Measurements from ENCODE around the gene SRPK2. TPM values are rescaled to one million over a fixed set of nuclear protein-coding genes. Genes with fewer than 3 reads are reported as not detected.

The SRPK2 gene
- total RNA-seq, 4 donors from 2014 or later, result 33.0 to 47.4 (median 42.8) TPM

- Histone ChIP-seq H3K4me1 (peaks cover 0 to 34% (median 17%) of the 10 kb centered on the region in 4 donors), H3K4me3 (no peak overlapping the region), H3K9me3 (no peaks in the 10 kb centered on the region), H3K27me3 (no peaks in the 10 kb centered on the region), H3K27ac (replicated peaks in 1 of 4) (no peak overlapping the region), H3K36me3 (no peaks in the 10 kb centered on the region)
- 100% methylated on average over 1 of the region's 2 CpGs for WGBS
- intact Hi-C loops (cut with DNase I), result no loop called here
- TF ChIP-seq CTCF (IDR thresholded peaks at IDR 0.05) (no peak), EP300 (IDR thresholded peaks at IDR 0.05) (no peak)
- DNase-seq (ENCODE audit: extremely low spot score), result no peak
These were observed 67.8 kb downstream of the SRPK2 start for GRCh38 chr7:105320896-105321295.

DNA sequence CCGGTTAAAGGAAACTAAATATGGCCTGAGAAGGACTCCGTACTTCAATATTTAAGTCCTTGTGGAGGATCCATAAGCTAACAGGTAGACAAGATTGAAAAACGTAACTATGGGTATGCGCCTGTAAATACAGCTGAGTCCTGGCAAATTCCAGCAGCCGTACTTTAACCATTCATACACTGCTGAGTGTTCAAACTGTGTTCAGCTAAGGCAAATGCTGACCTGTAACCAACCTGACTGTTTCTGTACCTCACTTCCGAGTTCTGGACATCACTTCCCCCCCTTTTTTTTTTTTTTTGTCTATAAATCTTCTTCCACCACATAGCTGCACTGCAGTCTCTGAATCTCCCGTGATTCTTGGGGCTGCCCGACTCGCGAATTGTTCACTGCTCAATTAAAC, 69.1 kb downstream of the SRPK2 start:
- TF ChIP-seq EP300 (IDR thresholded peaks at IDR 0.05) (no peak), CTCF (IDR thresholded peaks at IDR 0.05) (no peak), POLR2A (IDR thresholded peaks at IDR 0.05; ENCODE audit: low read depth) (no peak), POLR2AphosphoS5 (IDR thresholded peaks at IDR 0.05) (no peak)
- Histone ChIP-seq H3K4me3 (peak overlapping the region; percentile 24 to 38 (median 32)), H3K9me3 (no peaks in the 10 kb centered on the region), H3K27me3 (no peaks in the 10 kb centered on the region), H3K27ac (replicated peaks in 1 of 4) (no peak overlapping the region), H3K4me1 (peaks cover 0 to 34% (median 22%) of the 10 kb centered on the region in 4 donors), H3K36me3 (no peaks in the 10 kb centered on the region)
- intact Hi-C loops (cut with DNase I), result no loop called here
- DNase-seq (ENCODE audit: extremely low spot score), result no peak
- 48% methylated on average over 10 of the region's 10 CpGs for WGBS

DNA sequence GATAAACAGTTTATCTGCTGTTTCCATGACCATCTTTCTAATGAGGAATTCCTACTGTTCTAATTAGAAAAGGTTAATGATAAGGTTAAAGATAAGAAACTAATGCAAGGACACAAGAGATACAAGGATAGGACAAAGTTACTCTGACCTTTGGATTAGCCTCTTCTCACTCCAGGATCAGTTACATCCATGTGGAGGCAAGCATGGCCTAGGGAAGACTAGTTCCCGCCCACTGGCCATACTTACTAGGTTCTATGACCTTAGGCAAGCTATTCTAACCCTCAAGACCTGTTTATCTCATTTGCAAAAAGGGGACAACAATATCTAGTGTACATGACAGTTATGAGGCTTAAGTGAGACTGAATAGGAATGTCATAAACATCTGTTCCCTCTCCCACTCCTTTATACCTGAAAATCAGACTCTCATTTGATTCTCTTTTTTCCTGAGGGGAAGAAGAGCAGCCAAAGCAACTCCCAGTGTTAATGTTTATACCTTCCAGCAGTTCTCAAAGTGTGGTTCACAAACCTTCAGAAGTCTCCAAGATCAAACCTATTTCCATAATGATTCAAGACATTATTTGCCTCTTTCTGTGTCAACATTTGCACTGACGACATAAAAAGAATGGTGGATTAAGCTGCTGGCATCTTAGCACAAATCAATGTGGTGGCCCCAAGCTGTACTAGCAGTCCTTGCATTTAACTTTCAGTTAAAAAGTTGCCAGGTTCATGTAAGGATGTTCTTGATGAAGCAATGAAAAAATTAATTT, 72.0 kb downstream of the SRPK2 start:
- Histone ChIP-seq H3K27me3 (no peaks in the 10 kb centered on the region), H3K9me3 (no peaks in the 10 kb centered on the region), H3K36me3 (no peaks in the 10 kb centered on the region), H3K4me3 (no peak overlapping the region), H3K27ac (replicated peaks in 1 of 4) (no peak overlapping the region), H3K4me1 (peaks cover 0 to 29% (median 20%) of the 10 kb centered on the region in 4 donors)
- intact Hi-C loops (cut with DNase I), result no loop called here
- DNase-seq (ENCODE audit: extremely low spot score), result no peak
- WGBS, result 96% methylated on average over 2 of the region's 2 CpGs
- TF ChIP-seq POLR2A (IDR thresholded peaks at IDR 0.05; ENCODE audit: low read depth), result no peak
- TF ChIP-seq CTCF (IDR thresholded peaks at IDR 0.05), result no peak
- TF ChIP-seq EP300 (IDR thresholded peaks at IDR 0.05), result no peak
- no peak for TF ChIP-seq POLR2AphosphoS5 (IDR thresholded peaks at IDR 0.05)

- DNase-seq (ENCODE audit: extremely low spot score), result no peak
- intact Hi-C loops (cut with DNase I), result no loop called here
- 62% methylated on average over 2 of the region's 2 CpGs for WGBS
These were observed 73.4 kb downstream of the SRPK2 start for GRCh38 chr7:105315357-105315756.

More at GRCh38 chr7:105315357-105315756, 73.4 kb downstream of the SRPK2 start:
- Histone ChIP-seq H3K27ac (replicated peaks in 1 of 4) (no peak overlapping the region), H3K36me3 (no peaks in the 10 kb centered on the region), H3K9me3 (no peaks in the 10 kb centered on the region), H3K27me3 (no peaks in the 10 kb centered on the region), H3K4me3 (no peak overlapping the region), H3K4me1 (peaks cover 0 to 29% (median 20%) of the 10 kb centered on the region in 4 donors)
- TF ChIP-seq EP300 (IDR thresholded peaks at IDR 0.05) (no peak), POLR2A (IDR thresholded peaks at IDR 0.05; ENCODE audit: low read depth) (no peak), POLR2AphosphoS5 (IDR thresholded peaks at IDR 0.05) (no peak), CTCF (IDR thresholded peaks at IDR 0.05) (no peak)
